Measurements from ENCODE around the gene BNIPL. TPM values are rescaled to one million over a fixed set of nuclear protein-coding genes. Genes with fewer than 3 reads are reported as not detected.

BNIPL gene
- total and polyA plus RNA-seq, 2 of the 8 experiments (the other 6 are each of a cell fraction or from before 2014, with no cell fraction given) = 2.4 to 3.3 TPM

GRCh38 chr1:151051356-151052009 is 15.1 kb downstream of the BNIPL start:
- no peak for DNase-seq (ENCODE audit: low read depth in 1 of 2, low spot score in 2 of 2)
- H3K36me3 ChIP-seq (ENCODE audit: control insufficient read depth in 2 of 4, insufficient read depth in 4 of 4, low read length in 3 of 4) = peaks cover 16 to 60% (median 38%) of the 10 kb centered on the region in 4 experiments

More at GRCh38 chr1:151051356-151052009, 15.1 kb downstream of the BNIPL start:
- Histone ChIP-seq H3K9me3 (ENCODE audit: insufficient read depth in 2 of 2, low read depth in 1 of 2, low read length in 1 of 2) (no peaks in the 10 kb centered on the region), H4K20me1 (replicated peaks in 1 of 2; ENCODE audit: control insufficient read depth in 1 of 2, insufficient read depth in 2 of 2, low read length in 2 of 2) (peaks cover 0 to 3% of the 10 kb centered on the region in 2 experiments), H3K79me1 (ENCODE audit: low read depth, low read length) (peaks cover 8% of the 10 kb centered on the region; the same call in 1 of the 2 replicates), H2AK5ac (ENCODE audit: low read depth, low read length) (no peak overlapping the region), H3K4me2 (ENCODE audit: insufficient read depth in 1 of 2, low read depth in 2 of 2, low read length in 2 of 2) (no peak overlapping the region), H3K56ac (replicated peaks; ENCODE audit: insufficient read length, low read depth, low read length) (no peak overlapping the region), H3K23me2 (ENCODE audit: low read depth, low read length) (peaks cover 8% of the 10 kb centered on the region; the same call in 1 of the 2 replicates), H2BK120ac (replicated peaks; ENCODE audit: low read depth, low read length) (no peak overlapping the region), H3K23ac (ENCODE audit: insufficient read length) (no peak overlapping the region), H2BK20ac (ENCODE audit: low read length) (no peak overlapping the region), H3K79me2 (ENCODE audit: control insufficient read depth in 1 of 2, insufficient read depth in 2 of 2, low read length in 2 of 2) (peaks cover 0 to 6% of the 10 kb centered on the region in 2 experiments; a peak in 2 of 4 replicates), H3K27me3 (replicated peaks in 1 of 4; ENCODE audit: control insufficient read depth in 3 of 4, extremely low read depth in 1 of 4, insufficient read depth in 3 of 4, low read length in 3 of 4) (no peaks in the 10 kb centered on the region), H4K8ac (ENCODE audit: extremely low read depth, insufficient read depth, low read length) (no peak overlapping the region), H2BK15ac (ENCODE audit: low read length) (no peak overlapping the region), H2BK5ac (ENCODE audit: low read depth, low read length) (no peak overlapping the region), H3K4ac (replicated peaks; ENCODE audit: insufficient read length, low read depth, low read length) (no peak overlapping the region), H2AFZ (ENCODE audit: low read length) (no peak overlapping the region), H3K4me1 (replicated peaks in 1 of 4; ENCODE audit: control insufficient read depth in 3 of 4, insufficient read depth in 4 of 4, low read length in 3 of 4) (peaks cover 0 to 7% (median 3%) of the 10 kb centered on the region in 4 experiments; a peak in 6 of 7 replicates), H3K9ac (replicated peaks in 1 of 4; ENCODE audit: extremely low read depth in 1 of 4, low read depth in 3 of 4, low read length in 3 of 4) (no peak overlapping the region; a peak in 1 of 7 replicates), H2BK12ac (ENCODE audit: low read depth, low read length) (no peak overlapping the region), H3K18ac (ENCODE audit: extremely low read depth, low read length) (no peak overlapping the region), H4K5ac (ENCODE audit: insufficient read length, low read depth, low read length) (no peak overlapping the region), H3K14ac (ENCODE audit: insufficient read length) (no peak overlapping the region), H4K91ac (replicated peaks; ENCODE audit: insufficient read length, low read length) (no peak overlapping the region), H3K4me3 (ENCODE audit: extremely low read depth in 1 of 4, insufficient read depth in 2 of 4, low read depth in 3 of 4, low read length in 4 of 4) (no peak overlapping the region), H3K27ac (ENCODE audit: low read depth, low read length) (no peak overlapping the region)
- ChIA-PET CTCF (ENCODE audit: partially characterized antibody) (interaction anchor here (0.8 to 9.6 kb wide), 3 partner anchors 8 to 56 kb away, joined by 3 to 95 read pairs (median 3); partner anchors contain the start of genes CDC42SE1 and MLLT11), POLR2A (ENCODE audit: partially characterized antibody) (interaction anchor here (0.6 to 7.7 kb wide), 7 partner anchors 8 to 438 kb away, joined by 3 to 107 read pairs (median 3); partner anchors contain the start of genes BNIPL, CDC42SE1, LYSMD1 and MLLT11)
- no peak for FAIRE-seq
- 87% methylated on average over 2 of the region's 2 CpGs; no CpG with 5 or more reads in 1 of the 2 experiments for WGBS, 2 experiments (ENCODE audit: extremely low coverage in 1 of 2, insufficient coverage in 1 of 2, insufficient read length in 1 of 2, insufficient replicate concordance in 2 of 2, low coverage in 1 of 2, low lambda C conversion rate in 2 of 2, missing lambda C conversion rate in 1 of 2)

Data from H1 (cell line).